AG10803 (cell line): ENCODE measurements around the gene GBE1.

Source experiments
- DNase-seq: peaks from one replicate; pipeline ENCODE4 v3.0.0; 2010; ENCODE audit warnings: low read depth
- H3K4me3 ChIP-seq: 2 replicates; pipeline ENCODE4 v1.5.1; 2011; ENCODE audit warnings: mild to moderate bottlenecking, low read length, control low read depth
- CTCF ChIP-seq: conservative IDR thresholded peaks from 2 replicates; pipeline ENCODE4 v1.5.1; 2011; ENCODE audit warnings: mild to moderate bottlenecking, low read length, control low read depth, inconsistent platforms

GBE1 gene

GRCh38 chr3:81760924-81761903 lies at the start of gene GBE1:
TSS of gene GBE1 (minus strand) at chr3:81761645. CDS start at chr3:81761517, 128 bp downstream.
- DNase-seq, result peak; percentile 98
- peak; percentile 59 for TF ChIP-seq CTCF
- H3K4me3 ChIP-seq, result peak within 1 kb of the TSS; percentile 79

GRCh38 chr3:81808900-81809299 lies 47.5 kb upstream of the GBE1 start:
- DNase-seq, result no peak
- no peak for TF ChIP-seq CTCF
- no peak overlapping the region for H3K4me3 ChIP-seq

- no peak overlapping the region for H3K4me3 ChIP-seq
- no peak for DNase-seq
- TF ChIP-seq CTCF, result no peak
Measured at GRCh38 chr3:81799403-81799802, 38.0 kb upstream of the GBE1 start.

GRCh38 chr3:81793410-81793809 lies 32.0 kb upstream of the GBE1 start:
- DNase-seq, result no peak
- no peak overlapping the region for H3K4me3 ChIP-seq
- TF ChIP-seq CTCF, result no peak

- TF ChIP-seq CTCF, result no peak
- no peak for DNase-seq
- no peak overlapping the region for H3K4me3 ChIP-seq
Measured at GRCh38 chr3:81790117-81790516, 28.7 kb upstream of the GBE1 start.

- no peak for DNase-seq
- TF ChIP-seq CTCF, result no peak
- no peak overlapping the region for H3K4me3 ChIP-seq
Measured at GRCh38 chr3:81789691-81790090, 28.2 kb upstream of the GBE1 start.

- DNase-seq, result no peak
- no peak overlapping the region for H3K4me3 ChIP-seq
- TF ChIP-seq CTCF, result no peak
Measured at GRCh38 chr3:81788610-81789009, 27.2 kb upstream of the GBE1 start.
